HG03108 (cell line): ENCODE results near the gene TMBIM4.

Experiments used
- ATAC-seq: cut with Tn5 transposase; IDR thresholded peaks from one replicate; pipeline ENCODE4 v1.9.1; 2021; ENCODE audit warnings: moderate library complexity; ENCODE audit not compliant: unreplicated experiment

The TMBIM4 gene

DNA sequence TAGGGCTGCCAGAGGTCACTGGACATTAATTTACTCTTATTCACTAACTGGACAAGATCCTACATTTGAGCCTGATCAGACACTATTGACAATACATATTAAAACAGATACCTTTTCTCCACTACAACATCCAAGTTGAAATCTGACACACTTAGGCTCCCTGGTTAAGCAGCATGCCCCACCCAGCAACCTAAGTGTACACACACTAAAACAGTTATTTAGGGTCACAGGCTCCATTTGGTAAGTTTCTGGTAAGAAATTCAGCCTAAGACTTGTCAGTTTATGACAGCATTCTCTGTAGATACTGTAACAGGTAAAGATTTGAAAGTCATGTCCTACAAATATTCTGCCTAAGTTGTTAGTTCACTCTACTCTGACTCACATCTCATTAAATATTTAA lies 27.0 kb downstream of the TMBIM4 start:
- no peak for ATAC-seq

- no peak for ATAC-seq
These were observed 28.5 kb downstream of the TMBIM4 start for GRCh38 chr12:66141299-66141698.

DNA sequence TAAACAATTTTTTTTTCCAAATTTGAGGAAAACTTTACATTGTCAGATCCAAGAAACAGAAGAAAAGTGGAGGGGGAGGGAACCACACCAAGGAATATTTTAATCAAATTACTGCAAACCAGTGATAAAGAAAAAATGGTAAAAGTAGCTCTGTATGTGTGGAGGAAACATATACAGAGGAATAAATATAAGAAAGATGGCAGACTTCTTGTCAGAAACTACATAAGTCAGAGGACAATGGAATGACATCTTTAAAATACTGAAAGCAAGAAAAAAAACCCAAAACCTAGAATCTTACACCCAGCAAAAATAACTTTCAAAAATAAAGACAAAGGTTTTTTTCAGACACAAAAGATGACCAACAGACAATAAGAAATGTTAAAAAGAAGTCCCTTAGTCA lies 29.1 kb downstream of the TMBIM4 start:
- ATAC-seq, result no peak

- ATAC-seq, result no peak
These were observed 30.5 kb downstream of the TMBIM4 start for GRCh38 chr12:66139328-66139727.

DNA sequence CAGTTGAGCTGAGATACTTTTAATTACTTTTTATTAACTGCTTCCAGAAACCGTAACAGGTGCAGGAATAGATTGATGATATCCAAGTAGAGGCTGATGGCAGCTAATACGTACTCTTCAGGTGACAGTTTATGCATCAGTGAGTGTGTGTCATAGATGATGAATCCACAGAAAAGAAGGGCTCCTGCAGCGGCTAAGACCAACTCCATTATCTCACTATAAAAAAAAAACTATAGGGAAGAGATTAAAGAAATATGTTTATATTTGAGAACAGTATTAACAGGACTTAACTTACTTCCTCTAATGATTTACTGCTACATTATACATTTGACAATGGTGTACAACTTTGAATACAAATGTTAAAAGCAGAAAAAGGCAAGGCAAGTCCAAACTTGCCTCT lies 31.9 kb downstream of the TMBIM4 start:
- ATAC-seq, result no peak

DNA sequence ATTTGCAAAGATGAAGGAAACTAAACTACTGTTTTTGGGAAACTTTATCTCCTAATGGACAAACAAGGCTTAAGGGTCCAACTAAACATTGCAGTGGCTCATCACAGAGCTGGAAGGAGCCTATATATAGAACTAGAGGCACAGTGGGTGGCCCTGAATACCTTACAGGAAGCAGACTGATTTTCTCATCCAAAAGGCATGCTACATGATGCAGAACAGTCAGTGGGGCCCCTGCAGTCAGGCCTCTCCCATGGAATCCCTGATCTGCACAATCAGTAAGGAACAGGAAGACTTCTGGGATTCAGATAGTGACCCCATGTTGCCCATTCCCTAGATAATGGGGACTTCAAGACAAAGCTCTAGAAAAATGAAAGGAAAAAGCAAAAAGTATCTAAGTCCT lies 37.4 kb downstream of the TMBIM4 start:
- ATAC-seq, result no peak

DNA sequence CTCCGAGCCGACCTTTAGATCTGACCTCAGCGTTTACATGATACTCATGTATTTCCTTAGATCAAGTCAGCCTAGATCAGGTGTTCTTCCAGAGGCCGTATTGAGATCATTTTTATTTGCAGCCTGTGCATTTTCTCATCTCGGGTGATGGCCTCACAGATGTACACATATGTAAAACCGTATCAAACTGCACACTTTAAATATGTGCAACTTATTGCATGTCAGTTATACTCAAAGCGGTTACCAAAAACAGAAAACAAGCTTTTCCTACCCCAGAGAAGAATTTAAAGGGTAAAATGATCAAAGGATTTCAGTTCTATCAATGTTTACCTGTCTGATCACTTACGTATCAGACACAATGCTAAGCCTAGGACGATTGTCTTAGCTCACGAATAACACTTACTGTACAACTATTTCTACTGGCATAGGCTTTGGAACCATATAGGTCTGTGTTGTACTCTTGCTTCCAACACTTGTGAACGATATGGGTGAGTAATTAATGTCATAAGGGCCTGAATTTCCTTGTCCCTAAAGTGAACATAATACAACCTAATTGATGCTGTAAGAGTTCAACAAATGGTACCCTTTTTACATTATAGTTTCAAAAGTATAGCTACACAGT lies 38.6 kb downstream of the TMBIM4 start:
- ATAC-seq, result no peak

DNA sequence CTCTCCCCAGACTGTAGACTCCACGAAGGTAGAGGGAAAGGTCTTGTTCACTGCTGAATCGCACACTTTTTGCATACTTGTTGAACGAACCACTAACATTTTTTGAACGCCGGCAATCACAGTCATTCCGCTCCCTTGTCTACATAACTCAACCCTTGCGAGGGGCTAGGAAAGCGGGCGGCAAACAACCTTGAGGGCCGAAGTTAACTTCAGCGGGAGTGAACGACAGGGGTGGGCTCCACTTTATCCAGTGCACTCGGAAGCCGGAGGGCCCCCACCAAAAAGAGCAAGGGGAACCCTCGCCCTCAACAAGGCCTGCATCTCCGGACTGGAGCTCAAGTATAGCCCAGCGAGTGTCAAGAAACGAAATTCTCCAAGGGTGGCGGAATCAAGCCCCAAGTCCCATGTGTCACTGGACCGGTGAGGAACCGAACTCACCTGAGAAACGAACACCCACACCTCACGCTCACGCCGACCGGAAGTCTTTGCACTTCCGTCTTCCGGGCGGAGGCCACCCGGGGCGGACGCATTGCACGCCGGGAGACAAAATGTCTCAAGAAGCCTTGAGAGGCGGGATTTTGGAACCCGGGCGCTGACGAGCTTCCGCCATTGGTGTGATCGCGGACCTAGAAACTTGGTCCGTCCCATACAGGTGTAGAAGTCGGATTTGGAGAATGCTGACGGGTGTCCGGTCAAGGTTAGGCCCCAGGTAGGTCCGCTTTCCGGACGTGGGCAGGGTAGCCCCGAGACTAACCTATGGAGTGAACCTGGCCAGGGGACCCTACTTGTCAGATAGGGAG lies 39.3 kb downstream of the TMBIM4 start, which contains the start of gene LLPH:
TSS of gene LLPH (minus strand) at position 484 of the 800 bp plus-strand sequence. CDS start 1,644 bp downstream, outside the sequence.
- ATAC-seq, result peak; percentile 99

GRCh38 chr12:66129934-66130266 lies 39.9 kb downstream of the TMBIM4 start:
- no peak for ATAC-seq

DNA sequence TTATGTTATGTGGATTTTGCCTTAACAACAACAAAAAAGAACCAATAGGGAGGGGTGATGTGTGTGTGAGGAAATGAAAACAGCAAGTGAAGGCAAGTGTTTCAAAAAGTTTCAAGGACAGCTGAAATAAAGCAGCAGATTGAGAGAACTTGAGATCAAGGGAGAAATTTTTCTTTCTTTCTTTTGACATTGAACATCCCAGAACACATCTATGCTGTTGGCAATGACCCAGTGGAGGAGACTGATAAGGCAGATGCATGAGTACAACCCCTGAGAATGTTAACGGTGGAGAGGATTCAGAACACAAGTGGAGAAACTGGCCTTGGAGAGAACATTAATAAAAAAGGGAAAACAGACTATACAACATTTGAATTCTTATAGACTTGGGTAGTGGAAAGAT lies 42.1 kb downstream of the TMBIM4 start:
- ATAC-seq, result no peak

- ATAC-seq, result no peak
These were observed 49.3 kb downstream of the TMBIM4 start for GRCh38 chr12:66120477-66120876.

DNA sequence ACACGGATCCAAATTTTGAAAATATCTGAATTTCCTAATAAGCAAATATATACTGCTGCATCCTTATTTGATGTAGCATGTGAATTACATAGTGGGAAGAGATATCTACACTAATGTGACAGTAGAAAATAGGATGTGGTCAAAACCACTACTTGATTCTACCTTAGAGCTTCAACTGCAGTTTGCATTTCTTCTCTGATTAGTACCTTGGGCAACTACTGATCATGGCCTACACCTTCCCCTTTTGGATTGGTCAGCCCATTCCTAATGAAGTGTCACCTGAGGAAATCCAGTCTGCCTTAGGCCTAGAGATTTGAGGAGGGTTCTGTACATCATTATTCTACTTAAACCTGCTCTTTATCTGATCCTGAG lies 49.9 kb downstream of the TMBIM4 start:
- peak; percentile 65 for ATAC-seq

- no peak for ATAC-seq
These were observed 50.4 kb downstream of the TMBIM4 start for GRCh38 chr12:66119229-66119869.

DNA sequence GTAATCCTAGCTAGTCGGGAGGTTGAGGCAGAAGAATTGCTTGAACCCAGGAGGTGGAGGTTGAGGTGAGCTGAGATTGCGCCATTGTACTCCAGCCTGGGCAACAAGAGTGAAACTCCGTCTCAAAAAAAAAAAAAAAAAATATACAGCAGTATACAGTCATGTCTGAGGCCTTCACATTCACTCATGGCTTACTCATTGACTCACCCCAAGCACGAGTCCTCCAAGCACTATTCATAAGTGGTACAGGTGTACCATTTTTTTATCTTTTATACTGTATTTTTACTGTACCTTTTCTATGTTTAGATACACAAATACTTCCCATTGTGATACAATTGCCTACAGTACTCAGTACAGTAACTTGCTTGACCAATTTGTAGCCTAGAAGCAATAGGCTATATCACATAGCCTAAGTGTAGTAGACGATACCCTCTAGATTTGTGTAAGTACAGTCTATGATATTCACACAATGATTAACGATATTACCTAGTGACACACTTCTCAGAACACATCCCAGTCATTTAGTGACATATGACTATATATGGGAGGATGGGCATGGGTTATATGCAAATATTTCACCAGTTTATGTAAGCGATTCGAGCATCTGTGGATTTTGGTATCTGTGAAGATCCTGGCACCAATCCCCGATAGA lies 51.4 kb downstream of the TMBIM4 start:
- ATAC-seq, result no peak

DNA sequence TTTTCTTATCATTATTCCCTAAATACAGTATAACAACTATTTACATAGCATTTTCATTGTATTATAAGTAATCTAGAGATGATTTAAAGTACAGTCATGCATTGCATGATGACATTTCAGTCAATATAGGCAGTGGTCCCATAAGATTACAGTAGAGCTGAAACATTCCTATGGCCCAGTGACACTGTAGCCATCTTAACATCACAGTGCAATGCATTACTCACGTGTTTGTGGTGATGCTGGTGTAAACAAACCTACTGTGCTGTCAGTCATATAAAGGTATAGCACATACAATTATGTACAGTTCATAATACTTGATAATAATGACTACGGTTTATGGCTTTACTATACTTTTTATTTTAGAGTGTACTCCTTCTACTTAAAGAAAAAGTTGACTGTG lies 52.6 kb downstream of the TMBIM4 start:
- ATAC-seq, result no peak

DNA sequence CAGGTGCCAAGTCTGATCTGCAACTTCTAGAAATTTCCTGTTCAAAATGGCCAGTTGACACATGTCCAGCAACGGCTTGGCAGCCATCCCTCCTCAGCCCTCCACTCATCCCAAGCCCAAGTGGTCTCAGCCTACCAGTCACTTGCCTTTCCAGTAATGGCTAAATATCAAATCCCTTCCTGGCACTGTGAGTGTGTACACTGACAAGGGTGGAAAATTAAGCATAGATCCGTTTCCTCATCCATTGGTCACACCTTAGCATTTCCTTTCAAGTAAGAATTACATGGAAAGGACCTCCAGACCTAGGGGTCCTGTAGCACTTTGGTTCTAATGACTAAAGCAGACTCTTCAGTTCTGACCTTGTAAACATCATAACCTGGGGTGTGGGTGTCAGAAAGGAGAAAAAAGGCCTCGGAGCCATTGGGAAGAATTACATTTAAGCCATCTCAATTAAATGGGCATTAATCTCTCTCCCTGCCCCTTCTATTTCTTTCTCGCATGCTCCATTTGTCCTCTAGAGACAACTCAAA lies 54.7 kb downstream of the TMBIM4 start:
- no peak for ATAC-seq

DNA sequence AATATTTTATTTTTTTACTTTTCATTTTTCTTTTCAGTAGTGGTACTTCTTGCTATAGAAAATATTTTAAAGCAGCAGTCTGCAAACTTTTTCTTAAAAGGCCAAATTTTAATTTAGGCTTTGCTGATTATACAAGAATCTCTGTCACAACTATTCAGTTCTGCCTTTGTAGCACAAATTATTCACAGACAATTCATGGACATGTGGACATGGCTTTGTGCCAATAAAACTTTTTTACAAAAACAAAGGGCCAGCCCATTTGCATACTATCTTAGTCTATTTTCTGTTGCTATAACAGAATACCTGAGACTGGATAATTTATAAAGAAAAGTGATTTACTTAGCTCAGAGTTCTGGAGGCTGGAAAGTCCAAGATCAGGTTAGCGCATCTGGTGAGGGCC lies 56.3 kb downstream of the TMBIM4 start:
- no peak for ATAC-seq

GRCh38 chr12:66111605-66112004 lies 58.2 kb downstream of the TMBIM4 start:
- ATAC-seq, result no peak

DNA sequence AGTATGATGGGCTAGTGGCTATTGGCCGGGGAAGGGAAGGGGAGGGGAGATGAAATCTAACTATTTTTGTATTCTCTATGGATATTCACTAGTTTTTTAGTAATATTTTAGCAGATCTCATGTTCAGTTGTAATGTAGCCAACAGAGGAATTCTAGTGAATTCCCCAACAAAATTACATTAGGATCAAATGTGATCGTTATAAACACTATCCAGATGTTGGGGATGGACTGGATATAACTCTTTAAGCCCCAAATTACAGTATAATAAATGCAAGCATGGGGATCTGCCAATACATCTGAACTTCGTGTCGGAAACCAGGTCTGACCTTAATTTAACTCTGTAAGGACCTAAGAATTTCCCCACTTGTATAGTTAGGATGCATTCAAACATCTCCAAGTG lies 60.7 kb downstream of the TMBIM4 start:
- no peak for ATAC-seq

DNA sequence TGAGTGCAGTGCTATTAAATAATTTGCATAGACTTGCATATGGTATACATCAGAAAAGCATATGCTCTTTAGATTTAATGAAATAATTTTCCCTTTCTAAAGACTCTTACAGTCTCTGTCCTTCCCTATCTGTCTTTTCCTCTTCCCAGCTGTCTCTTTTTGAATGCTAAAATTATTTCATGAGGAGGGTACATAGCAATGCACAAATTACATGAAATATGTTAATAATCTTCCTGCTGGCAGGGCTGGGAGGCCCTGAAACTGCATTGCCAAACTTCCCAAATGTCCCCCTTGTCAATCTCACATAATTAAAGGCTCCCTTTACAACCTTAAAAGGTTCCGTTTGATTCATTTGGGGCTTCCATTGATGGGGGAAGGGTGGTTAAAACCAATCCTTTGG lies 61.4 kb downstream of the TMBIM4 start:
- ATAC-seq, result no peak

DNA sequence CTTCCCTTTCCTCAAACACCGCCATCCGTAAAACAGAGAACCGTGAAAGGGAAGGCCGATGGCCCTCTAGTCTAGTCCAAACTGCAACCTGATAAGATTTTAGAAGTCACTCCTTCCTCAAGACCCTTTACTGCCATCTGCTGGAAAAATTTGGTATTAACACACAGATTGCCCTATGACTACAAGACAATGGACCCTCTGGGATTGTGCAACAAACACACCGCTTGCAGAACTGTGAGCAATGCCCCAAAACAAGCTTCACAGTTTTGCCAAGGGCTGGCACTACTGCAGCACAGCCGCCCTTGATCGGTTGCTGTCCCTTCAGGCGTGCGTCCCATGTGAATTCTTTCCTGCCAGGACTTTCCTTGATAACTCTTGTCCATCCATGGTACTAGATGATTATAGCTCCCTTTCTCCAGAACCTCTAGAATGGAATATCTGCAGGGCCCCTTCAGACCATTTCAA lies 62.3 kb downstream of the TMBIM4 start:
- peak; percentile 84 for ATAC-seq
